Adrenal gland (tissue), 12 donors: Measurements from ENCODE around the gene IPO11. TPM values are rescaled to one million over a fixed set of nuclear protein-coding genes. Genes with fewer than 3 reads are reported as not detected.

Experiments used
- DNase-seq, 7 donors: peaks; one replicate each; pipeline ENCODE4 v3.0.0-alpha.2; 2019 to 2020
- H3K27ac ChIP-seq, 5 donors: fragments of 200-600 bp; sonication (generic) in 4 of 5; 1 replicate in 3 of 5; 2 replicates in 2 of 5; pipeline versions ENCODE4 v1.5.1 to v1.8.0; 2016 to 2020; ENCODE audit warnings: mild to moderate bottlenecking in 1 of 5
- H3K27me3 ChIP-seq: fragments of 200-600 bp; 2 replicates; pipeline ENCODE4 v1.8.0; 2021
- H3K36me3 ChIP-seq, 2 donors: fragments of 200-600 bp; replicated peaks in 1 of 2; 1 replicate in 1 of 2; 2 replicates in 1 of 2; pipeline versions ENCODE4 v1.5.1 to v1.8.0; 2018 to 2022
- H3K4me1 ChIP-seq, 2 donors: fragments of 200-600 bp; replicated peaks in 1 of 2; 1 replicate in 1 of 2; 2 replicates in 1 of 2; pipeline versions ENCODE4 v1.5.1 to v1.8.0; 2018 to 2021
- H3K4me3 ChIP-seq, 4 donors: fragments of 200-600 bp; sonication (generic) in 3 of 4; one replicate each; pipeline ENCODE4 v1.5.1; 2016 to 2018
- H3K9me3 ChIP-seq, 3 donors: fragments of 200-600 bp; sonication (generic) in 1 of 3; replicated peaks in 1 of 3; 1 replicate in 2 of 3; 2 replicates in 1 of 3; pipeline versions ENCODE4 v1.5.1 to v1.8.0; 2016 to 2021
- POLR2A ChIP-seq, 2 donors: fragments of 450-650 bp; IDR thresholded peaks; one replicate each; pipeline ENCODE4 v1.6.1; 2017; ENCODE audit warnings: antibody characterized with exemption in 2 of 2, mild to moderate bottlenecking in 2 of 2, moderate library complexity in 1 of 2
- WGBS, 4 donors: extraction: QIAGEN DNeasy Blood & Tissue Kit in 2 of 4; methylation state at CpG; one replicate each; pipeline versions ENCODE4 v1.1.5 to v1.1.7; 2013 to 2017; 5-methylcytosine and 5-hydroxymethylcytosine counted together
- intact Hi-C, 2 donors: fragments of 100-400 bp; cut with DNase I; formaldehyde crosslinking; loops; one replicate each; pipeline versions ENCODE4 v1.14.1 to v1.15.0; 2022 to 2023
- polyA plus RNA-seq, 3 donors: library from polyadenylated mRNA; stranded (reverse); fragments of 200-250 nt in 2 of 3; fragments of 350-450 nt in 1 of 3; fragmentation: Illumina TruSeq in 1 of 3; extraction: RNeasy Lipid Tissue Mini Kit (QIAGEN cat#74804) in 1 of 3; gene quantifications; one replicate each; pipeline ENCODE4 v1.2.3, GENCODE V29; 2013 to 2014
- total RNA-seq, 9 donors: library from RNA; depleted of rRNA in 4 of 9; stranded (reverse); fragments of >200 nt in 4 of 9; fragments of 120-200 nt in 1 of 9; fragmentation: NEBNext Ultra II Directional in 1 of 9; extraction: Animal tissue kit (Norgen Biotek cat#: 25700) in 1 of 9; gene quantifications; one replicate each; pipeline versions ENCODE4 v1.1.0 to v1.2.4, GENCODE V29; 2013 to 2023
- TF ChIP-seq, protein P1 (sequence below), 6 experiments: fragments of 450-650 bp in 4 of 6; fragments of 200-600 bp in 2 of 6; sonication (generic) in 1 of 6; IDR thresholded peaks; 1 replicate in 5 of 6; 2 replicates in 1 of 6; pipeline versions ENCODE4 v1.5.1 to v1.8.0; 2016 to 2021; ENCODE audit warnings: antibody characterized with exemption in 6 of 6, mild to moderate bottlenecking in 2 of 6, moderate library complexity in 1 of 6
- donor health status: healthy with polysubstance abuse.
- donor health status: Bipolar disorder and iron deficiency.
- donor health status: DM: yes; HTN: yes; CAD: no.
- donor health status: DM: no; HTN: no; CAD: no.
- donor health status: DM: no; HTN: no; CAD: no.
- donor health status: DM: yes; HTN: yes; CAD: no.

IPO11 gene
- total and polyA plus RNA-seq, 12 donors = 6.0 to 33.3 (median 23.7) TPM

DNA sequence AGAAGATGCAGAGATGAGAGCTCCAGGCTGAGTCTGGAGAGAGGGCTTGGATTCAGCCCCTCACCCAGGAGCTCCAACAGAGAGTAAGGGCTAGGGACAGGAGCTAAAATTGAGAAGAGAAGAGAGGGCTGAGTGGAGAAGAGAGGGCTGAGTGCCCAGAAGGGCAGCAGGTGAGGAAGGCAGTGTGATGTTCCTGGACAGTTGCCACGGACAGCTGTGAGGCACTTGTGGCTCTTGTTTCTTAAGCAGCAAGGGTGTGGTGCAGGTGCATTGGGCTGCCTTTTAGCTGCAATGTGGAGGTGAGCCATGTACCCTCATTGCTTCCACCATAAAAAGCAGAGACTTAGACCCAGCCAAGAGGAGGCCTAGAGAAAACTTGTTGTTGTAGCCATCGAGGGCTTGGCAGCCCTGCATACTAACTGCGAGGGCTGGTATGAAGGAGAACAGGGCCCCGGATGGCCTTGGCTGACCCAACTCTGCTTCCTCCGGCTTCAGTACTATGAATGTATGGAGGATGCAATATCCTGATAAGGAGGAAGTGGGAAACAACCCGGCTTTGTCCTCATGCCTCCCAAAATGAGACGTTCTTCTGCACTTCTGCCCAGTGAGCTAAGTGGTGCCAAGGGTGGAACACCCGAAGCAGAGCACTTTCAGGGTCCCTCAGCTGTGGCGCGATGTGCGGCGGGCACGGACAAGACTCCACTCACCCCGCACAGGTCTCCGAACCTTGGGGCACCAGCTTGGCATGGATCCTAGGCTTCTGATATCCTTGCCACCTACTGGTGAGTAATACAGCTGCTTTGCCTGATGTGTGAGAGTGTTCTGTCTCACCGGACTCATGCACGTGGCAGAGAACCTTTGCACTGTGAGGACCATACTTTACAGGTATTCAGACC lies 231.2 kb downstream of the IPO11 start:
- intact Hi-C loops = no loop called here

DNA sequence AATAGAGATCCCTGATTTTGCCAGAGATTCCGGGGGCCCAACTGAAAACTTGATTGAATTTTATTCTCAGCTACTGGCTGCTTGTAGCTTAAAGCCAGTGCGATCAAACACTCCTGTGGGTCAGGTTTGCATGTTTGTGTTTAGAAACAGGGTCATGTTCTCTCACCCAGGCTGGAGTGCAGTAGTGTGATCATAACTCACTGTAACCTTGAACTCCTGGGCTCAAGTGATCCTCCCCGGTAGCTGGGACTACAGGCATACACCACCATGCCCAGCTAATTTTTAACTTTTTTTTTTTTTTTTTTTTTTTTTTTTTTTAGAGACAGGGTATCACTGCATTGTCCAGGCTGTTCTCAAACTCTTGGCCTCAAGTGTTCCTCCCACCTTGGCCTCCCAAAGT lies 232.7 kb downstream of the IPO11 start:
- no peak for TF ChIP-seq POLR2A (IDR thresholded peaks at IDR 0.05)
- TF ChIP-seq, protein P1, sequence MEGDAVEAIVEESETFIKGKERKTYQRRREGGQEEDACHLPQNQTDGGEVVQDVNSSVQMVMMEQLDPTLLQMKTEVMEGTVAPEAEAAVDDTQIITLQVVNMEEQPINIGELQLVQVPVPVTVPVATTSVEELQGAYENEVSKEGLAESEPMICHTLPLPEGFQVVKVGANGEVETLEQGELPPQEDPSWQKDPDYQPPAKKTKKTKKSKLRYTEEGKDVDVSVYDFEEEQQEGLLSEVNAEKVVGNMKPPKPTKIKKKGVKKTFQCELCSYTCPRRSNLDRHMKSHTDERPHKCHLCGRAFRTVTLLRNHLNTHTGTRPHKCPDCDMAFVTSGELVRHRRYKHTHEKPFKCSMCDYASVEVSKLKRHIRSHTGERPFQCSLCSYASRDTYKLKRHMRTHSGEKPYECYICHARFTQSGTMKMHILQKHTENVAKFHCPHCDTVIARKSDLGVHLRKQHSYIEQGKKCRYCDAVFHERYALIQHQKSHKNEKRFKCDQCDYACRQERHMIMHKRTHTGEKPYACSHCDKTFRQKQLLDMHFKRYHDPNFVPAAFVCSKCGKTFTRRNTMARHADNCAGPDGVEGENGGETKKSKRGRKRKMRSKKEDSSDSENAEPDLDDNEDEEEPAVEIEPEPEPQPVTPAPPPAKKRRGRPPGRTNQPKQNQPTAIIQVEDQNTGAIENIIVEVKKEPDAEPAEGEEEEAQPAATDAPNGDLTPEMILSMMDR (IDR thresholded peaks at IDR 0.05) = no peak
- DNase-seq = no peak
- H3K9me3 ChIP-seq = no peaks in the 10 kb centered on the region
- H3K27me3 ChIP-seq = no peaks in the 10 kb centered on the region
- no peaks in the 10 kb centered on the region for H3K36me3 ChIP-seq
- H3K4me3 ChIP-seq = no peak overlapping the region
- no peaks in the 10 kb centered on the region for H3K4me1 ChIP-seq
- H3K27ac ChIP-seq = no peak overlapping the region
- intact Hi-C loops = no loop called here
- 87 to 94% (median 88%) methylated on average over 3 of the region's 3 CpGs for WGBS, 4 donors

More for the DNA sequence above, 231.2 kb downstream of the IPO11 start:
- 87 to 96% (median 89%) methylated on average over 16 to 17 of the region's 17 CpGs for WGBS, 4 donors
- Histone ChIP-seq H3K36me3 (no peaks in the 10 kb centered on the region), H3K27me3 (no peaks in the 10 kb centered on the region), H3K4me3 (no peak overlapping the region), H3K4me1 (no peaks in the 10 kb centered on the region), H3K27ac (no peak overlapping the region), H3K9me3 (no peaks in the 10 kb centered on the region)
- TF ChIP-seq POLR2A (IDR thresholded peaks at IDR 0.05) = no peak
- TF ChIP-seq, protein P1 (IDR thresholded peaks at IDR 0.05) = no peak
- DNase-seq = peak in 3 of 7 donors; percentile 10 to 17 (median 15)

DNA sequence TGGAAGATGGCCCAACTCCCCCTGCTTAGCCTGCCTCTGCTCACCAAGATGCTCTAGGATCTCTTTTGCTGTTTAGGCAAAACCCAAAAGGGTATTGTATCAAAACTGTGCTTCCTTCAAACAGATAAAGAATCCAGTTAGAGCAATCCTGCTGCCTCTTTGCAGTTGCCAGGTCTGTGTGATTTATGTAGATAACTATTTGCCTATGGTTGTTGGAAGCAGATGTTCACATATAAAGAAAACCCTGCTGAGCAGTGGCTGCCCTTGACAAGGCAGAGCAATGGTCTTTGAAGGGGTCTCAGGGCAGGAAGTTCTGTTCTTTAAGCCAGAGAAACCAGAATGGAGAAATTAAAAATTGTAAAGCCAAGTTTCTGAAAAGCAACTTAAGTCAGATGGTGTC lies 234.7 kb downstream of the IPO11 start:
- intact Hi-C loops = no loop called here
- no peaks in the 10 kb centered on the region for H3K4me1 ChIP-seq
- no peak overlapping the region for H3K4me3 ChIP-seq
- no peak for DNase-seq
- H3K9me3 ChIP-seq = no peaks in the 10 kb centered on the region
- no peaks in the 10 kb centered on the region for H3K27me3 ChIP-seq
- H3K36me3 ChIP-seq = no peaks in the 10 kb centered on the region
- no peak overlapping the region for H3K27ac ChIP-seq
- TF ChIP-seq, protein P1 (IDR thresholded peaks at IDR 0.05) = no peak
- no peak for TF ChIP-seq POLR2A (IDR thresholded peaks at IDR 0.05)

DNA sequence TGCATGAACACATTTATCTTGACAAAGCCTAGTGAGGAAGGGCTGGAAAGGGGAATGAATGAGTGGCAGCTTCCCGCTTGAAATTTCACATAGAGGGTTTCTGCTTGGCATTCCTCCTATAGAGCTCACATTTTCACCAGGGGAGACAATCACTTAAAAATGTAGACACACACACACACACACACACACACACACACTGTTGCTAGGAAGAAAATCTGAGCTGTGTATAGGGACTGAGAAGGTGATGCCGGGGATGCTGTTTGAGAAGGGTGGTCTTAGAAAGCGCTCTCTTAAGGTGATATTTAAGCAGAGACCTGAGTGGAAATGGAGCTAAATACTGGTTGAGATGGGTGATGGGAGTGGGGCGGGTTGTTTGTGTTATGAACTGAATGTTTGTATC lies 236.5 kb downstream of the IPO11 start:
- Histone ChIP-seq H3K4me1 (no peaks in the 10 kb centered on the region), H3K27ac (no peak overlapping the region), H3K36me3 (no peaks in the 10 kb centered on the region), H3K9me3 (no peaks in the 10 kb centered on the region), H3K27me3 (no peaks in the 10 kb centered on the region), H3K4me3 (no peak overlapping the region)
- intact Hi-C loops = no loop called here
- TF ChIP-seq POLR2A (IDR thresholded peaks at IDR 0.05) = no peak
- TF ChIP-seq, protein P1 (IDR thresholded peaks at IDR 0.05) = no peak
- 92 to 94% (median 93%) methylated on average over 4 of the region's 4 CpGs for WGBS, 4 donors
- no peak for DNase-seq
